GM12874 (cell line): ENCODE data around the gene TFIP11.

Experiments used
- TF ChIP-seq, protein P1 (sequence below): IDR thresholded peaks from 2 replicates; pipeline ENCODE4 v1.5.1; 2011; ENCODE audit warnings: low read depth, mild to moderate bottlenecking, control low read depth, low read length, moderate library complexity; ENCODE audit not compliant: insufficient read depth

Gene TFIP11

DNA sequence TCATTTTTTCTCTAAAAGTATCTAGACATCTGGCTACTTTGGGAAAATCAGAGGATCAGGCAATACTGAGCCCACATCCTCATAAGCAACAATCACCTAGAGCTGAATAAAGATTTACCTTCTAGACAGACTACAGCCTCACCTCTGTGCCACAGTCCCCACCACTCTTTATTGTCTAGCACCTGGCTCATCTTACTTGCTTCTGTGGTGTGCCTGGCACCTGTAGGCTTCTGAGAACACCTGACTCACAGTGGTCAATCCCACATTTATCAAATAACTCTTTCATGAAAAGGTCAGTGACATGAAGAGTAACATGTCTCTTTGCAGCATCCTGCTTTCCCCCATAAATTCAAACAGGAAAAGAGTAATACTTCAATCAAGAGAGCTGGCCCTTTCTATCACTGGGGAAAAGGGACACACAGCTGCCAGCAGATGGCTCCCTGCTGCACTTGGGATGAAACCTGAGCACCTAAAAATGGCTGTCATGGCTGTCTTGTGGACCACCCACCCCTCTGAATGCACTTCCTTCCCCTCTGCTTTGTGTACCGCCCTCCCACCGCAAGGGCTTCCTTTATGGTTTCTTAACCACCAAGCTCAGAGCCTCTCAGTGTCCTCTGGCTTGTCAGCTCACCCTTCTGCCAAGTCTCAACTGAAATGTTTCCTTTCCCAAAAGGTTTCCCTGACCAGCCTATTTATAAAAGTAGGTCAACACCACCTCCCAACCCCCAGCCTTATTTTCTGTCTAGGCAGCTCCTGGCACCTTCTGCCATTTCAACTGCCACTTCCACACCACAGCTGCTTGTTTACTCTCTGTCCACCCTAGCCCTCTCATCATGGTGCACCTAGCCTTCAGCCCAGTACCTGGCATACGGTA, 9.3 kb downstream of the TFIP11 start:
- TF ChIP-seq, protein P1, sequence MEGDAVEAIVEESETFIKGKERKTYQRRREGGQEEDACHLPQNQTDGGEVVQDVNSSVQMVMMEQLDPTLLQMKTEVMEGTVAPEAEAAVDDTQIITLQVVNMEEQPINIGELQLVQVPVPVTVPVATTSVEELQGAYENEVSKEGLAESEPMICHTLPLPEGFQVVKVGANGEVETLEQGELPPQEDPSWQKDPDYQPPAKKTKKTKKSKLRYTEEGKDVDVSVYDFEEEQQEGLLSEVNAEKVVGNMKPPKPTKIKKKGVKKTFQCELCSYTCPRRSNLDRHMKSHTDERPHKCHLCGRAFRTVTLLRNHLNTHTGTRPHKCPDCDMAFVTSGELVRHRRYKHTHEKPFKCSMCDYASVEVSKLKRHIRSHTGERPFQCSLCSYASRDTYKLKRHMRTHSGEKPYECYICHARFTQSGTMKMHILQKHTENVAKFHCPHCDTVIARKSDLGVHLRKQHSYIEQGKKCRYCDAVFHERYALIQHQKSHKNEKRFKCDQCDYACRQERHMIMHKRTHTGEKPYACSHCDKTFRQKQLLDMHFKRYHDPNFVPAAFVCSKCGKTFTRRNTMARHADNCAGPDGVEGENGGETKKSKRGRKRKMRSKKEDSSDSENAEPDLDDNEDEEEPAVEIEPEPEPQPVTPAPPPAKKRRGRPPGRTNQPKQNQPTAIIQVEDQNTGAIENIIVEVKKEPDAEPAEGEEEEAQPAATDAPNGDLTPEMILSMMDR = peak; percentile 64

DNA sequence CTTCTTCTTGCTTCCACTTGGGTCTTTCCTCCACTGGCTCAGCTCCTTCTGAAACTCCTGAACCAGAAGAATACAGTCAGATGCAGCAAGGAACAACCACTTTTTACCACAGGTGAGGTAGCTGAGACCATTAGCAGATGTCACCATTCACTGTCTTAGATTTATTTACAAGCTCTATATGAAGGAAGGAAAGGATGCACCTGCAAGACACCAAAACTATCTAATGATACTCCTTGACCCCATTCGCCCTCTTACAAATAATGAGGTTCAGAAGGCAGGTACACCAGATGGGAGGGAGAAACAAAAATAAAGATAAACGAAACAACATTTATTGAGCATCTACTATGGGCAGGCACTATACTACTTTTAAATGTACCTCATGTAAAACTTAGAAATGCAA, 10.3 kb downstream of the TFIP11 start:
- TF ChIP-seq, protein P1 = no peak

DNA sequence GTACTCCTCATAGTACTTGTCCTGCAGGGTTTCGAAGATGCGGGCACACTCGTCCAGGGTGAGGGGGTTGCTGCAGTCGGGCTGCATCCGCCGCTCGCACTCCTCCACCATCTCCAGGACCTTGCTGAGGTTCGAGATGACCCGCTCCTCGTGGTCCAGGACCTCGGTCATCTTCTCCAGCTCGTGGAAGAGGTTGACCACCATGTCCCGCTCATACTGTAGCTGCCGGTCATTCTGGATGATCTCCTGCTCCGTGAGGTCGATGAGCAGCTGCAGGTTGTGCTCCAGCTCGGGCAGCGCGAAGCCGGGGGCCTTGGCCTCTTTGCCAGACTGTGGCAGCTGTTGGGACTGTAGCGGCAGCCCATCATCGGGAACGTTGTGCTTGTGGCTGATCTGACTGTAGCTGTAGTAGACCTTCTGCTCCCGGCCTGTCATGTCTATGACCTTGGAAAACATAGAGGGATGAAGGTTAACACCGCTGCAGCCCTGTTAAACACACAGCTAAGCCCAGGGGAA, 13.0 kb downstream of the TFIP11 start:
- TF ChIP-seq, protein P1 = no peak

DNA sequence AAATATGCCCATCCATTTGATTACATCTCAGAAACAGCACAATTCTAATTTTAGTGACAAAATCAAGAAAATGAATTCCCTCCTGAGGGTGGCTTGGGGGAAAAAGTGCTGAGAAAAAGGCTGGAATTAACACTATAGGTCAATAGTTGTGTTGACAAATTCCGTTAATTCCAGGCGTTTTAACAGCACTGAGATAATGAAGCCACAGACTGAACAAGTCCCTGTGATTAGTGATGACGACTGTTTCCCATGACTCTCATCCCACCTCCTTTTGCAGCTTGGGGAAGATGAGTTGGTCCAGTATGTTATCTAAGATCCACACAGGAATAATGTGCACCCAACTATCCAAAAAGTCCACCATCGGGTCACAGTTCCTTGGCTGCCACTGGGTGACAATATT, 15.8 kb downstream of the TFIP11 start:
- TF ChIP-seq, protein P1 = no peak

DNA sequence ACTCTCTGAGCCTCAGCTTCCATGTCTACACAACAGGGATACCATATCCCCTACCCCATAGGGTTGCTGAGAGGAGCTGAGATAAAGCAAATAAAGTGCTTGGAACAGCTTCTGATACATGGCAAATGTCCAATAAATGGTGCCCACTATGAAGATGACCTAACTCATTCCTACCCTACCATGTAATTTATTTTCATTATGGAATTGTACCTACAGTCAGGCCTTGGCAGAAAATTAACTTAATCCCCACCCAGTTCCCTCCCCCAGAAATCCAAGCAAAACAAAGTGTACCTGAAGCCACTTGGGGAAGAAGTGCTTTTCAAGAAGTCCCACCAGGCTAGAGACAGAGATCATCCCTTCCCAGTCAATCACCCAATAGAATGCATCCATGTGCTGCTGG, 17.8 kb downstream of the TFIP11 start:
- TF ChIP-seq, protein P1 = no peak

DNA sequence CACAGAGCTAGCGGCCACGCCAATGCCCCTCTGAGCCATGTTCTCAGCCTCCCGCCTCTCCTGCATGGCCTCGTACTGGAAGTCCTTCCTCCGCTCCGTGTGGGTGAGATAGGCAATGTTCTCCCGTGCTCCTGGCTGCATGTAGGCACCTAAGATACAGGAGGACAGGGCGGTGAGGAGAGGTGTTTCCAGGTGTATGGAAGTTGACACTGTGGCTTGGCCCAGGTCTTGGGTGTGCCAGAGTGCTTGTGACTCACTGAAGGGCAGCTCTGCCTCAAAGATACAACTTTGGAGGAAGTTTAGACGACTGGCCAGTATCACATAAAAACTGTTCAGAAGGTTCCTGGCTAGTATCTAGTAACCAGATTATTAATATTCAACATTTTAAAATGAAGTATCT, 20.1 kb downstream of the TFIP11 start:
- TF ChIP-seq, protein P1 = no peak

DNA sequence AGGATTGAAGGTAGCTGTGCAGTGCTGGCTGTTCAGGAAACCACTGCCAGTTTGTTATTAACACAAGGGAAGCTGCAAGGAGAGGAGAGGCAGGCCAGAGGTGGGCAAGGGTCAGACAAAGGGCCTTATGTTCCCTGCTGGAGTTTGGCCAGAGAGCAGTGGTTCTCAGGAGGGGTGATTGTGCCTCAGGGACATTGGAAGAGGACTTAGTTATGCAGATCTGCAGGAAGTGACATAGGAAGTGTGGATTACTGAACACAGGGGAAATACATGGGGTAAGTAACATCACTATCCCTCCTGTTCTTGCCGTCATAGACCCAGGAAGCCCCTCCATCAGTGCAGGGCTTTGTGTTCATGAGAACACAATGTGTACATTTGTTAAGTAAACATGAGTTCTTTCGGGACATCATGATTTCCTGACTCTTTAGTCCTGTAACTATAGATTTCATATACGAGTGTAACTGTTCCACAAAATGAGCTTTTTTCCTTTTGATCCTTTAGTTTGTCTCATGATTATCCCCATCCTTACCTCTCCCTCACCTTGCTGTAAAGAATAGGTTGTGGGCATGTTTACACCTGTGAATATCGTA, 22.7 kb downstream of the TFIP11 start:
- TF ChIP-seq, protein P1 = no peak
